IPS-18c (cell line): ENCODE results near the gene PLEKHB1.
"Not testable (repeated sequence)": the region's sequence is repeated elsewhere in the genome, so short reads cannot be mapped to it uniquely, and the experiment has no call there.

ENCODE experiments used
- H3K4me3 ChIP-seq: 2 replicates; pipeline ENCODE4 v1.7.0; 2013; ENCODE audit warnings: low read depth, mild to moderate bottlenecking, low read length, moderate library complexity; ENCODE audit not compliant: insufficient read depth
- H3K9me3 ChIP-seq: one replicate; pipeline ENCODE4 v1.6.1; 2013; ENCODE audit warnings: mild to moderate bottlenecking, low read length, moderate library complexity; ENCODE audit not compliant: control insufficient read depth, insufficient read depth

The PLEKHB1 gene

DNA sequence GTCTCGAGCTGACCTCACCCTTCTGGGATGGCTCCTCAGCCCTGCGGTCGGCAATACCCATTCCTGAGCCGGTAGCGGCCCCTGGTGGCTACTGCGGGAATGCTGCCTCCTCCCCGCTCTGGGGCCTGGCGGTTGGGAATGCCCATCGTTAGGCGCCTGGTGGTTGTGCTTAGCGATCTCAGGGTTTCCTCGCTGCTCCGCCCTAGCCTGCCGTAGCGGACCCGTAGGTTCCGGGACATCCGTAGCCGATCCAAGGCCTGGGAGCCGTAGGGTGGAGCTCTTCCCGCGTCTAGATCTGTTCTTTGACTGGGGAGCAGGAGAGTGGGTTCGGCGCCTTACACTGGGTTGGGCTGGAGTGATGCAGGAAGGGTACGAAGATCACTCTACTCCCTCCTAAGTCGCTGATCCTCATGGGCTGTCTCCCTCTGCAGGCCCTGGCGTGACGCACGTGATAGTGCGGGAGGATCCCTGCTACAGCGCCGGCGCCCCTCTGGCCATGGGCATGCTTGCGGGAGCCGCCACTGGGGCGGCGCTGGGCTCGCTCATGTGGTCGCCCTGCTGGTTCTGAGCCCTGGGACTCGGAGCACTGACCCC lies 14.8 kb downstream of the PLEKHB1 start:
- no peaks in the 10 kb centered on the region for H3K9me3 ChIP-seq
- peak overlapping the region; percentile 49 for H3K4me3 ChIP-seq

DNA sequence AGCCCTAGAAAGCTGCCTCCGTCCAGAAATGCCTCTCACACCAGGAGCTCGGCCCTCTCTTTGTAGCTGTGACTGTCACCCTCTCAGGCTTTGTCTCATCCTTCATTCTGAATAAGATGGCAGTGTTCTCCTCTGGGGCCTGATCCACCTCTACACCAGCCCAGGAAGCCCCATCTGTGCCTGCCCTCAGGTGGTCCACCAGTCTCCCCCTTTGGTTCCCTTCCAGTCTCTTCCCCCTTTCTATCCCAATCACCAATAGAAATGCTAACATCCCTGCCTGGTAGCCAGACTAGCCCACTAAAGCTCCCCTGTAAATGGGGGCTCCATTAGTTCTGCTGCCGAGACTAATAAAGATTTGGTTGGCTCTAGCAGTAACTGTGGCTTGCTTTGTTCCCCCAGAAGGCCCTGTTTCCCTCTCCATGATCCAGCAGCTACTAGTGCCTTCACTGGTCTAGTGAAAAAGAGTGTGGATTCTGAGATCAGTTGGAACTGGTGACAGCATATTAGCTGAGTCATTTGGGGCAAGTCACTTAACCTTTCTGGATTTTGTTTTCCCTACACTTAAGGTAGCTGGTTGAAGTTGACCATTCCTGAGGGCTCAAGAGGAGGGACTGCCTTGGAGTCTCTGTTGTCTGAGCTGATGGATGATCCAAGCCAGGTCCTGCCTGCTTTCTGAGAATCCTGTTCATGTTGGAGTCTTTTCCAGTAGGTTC lies 16.2 kb downstream of the PLEKHB1 start:
- Histone ChIP-seq H3K9me3 (no peaks in the 10 kb centered on the region), H3K4me3 (no peak overlapping the region)

DNA sequence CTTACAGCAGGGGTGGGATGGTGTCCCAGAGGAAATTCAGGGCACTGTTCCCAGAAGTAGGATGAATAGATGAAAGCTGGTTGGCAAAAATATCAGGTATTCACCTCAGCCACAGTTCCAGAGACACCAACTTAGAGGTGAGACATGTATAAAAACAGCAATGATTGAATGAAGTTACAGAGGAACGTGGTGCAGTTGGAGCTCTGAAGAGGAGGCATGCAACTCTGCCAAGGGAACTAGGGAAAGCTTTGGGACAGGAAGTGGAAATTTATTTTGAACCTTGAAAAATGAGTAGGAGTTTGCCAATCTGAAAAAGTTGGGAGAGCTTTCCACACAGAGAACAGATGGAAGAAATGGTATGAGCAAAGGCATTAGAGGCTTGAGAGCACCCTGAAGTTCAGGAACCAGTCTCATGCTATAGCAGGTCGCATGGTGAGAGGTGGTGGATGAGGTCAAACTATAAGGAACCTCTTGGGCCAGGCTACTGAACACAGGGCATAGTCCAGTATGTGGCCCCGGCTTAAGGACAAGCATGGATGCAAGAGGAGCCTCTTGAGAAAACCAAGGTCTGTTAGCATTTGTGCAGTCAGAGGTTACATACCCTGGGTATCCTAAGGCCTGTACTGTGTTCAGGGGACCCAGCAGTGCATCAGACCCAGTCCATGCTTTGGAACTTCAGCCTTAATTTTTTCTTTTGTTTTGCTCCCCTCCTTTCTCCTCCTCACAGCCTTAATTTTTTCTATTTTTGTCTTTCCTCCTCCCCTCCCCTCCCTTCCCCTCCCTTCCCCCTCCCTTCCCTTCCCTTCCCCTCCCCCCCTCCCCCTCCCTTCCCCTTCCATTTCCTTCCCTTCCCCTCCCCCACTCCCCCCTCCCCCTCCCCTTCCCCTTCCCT lies 17.5 kb downstream of the PLEKHB1 start:
- Histone ChIP-seq H3K4me3 (no peak overlapping the region), H3K9me3 (no peaks in the 10 kb centered on the region)

DNA sequence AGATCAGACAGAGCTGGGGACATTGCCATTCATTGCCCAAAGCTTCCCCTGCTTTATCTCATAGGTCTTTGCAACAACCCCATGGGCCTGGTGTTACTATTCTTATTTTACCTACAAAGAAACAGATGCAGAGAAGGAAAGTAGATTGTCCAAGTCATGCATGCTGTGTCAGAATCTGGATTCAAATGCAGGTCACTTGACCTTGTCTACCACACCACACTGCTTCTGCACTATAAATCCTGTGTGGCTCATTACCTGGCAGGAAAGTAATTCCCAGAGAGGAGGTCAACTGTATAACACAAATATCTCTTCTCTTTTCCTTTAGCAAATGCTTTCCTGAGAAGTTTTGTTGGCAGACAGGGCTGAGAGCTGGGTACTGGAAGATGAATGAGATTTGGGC lies 18.5 kb downstream of the PLEKHB1 start:
- Histone ChIP-seq H3K9me3 (no peaks in the 10 kb centered on the region), H3K4me3 (no peak overlapping the region)

DNA sequence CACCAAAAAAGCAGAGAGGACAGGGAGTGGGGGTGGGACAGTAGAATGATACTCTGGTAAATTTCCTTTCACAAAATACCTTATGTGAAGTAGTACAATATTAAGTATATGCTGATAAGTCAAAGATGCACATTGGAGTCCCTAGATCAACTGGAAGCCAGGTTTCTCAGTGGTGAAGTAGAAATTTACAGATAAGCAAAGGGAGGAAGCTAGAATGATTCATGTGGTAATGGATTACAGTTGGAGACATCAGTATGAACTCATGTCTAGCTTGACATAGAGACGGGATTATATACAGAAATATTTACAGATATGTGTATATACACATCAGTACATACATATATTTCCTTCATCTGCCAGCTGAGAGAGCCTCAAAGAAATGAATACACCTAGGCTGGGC lies 21.5 kb downstream of the PLEKHB1 start:
- Histone ChIP-seq H3K9me3 (no peaks in the 10 kb centered on the region), H3K4me3 (no peak overlapping the region)

DNA sequence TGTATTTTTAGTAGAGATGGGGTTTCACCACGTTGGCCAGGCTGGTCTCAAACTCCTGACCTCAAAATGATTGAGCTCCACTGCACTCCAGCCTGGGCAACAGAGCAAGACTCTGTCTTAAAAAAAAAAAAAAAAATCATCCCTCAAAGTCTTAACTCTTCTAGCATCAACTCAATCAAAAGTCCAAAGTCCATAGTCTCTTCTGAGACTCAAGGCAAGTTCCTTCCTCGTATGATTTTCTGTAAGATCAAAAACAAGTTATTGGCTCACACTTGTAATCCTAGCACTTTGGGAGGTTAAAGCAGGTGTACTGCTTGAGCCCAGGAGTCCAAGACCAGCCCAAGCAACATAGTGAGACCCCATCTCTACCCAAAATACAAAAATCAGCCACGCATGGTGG lies 24.4 kb downstream of the PLEKHB1 start:
- Histone ChIP-seq H3K9me3 (no peaks in the 10 kb centered on the region), H3K4me3 (no peak overlapping the region)

DNA sequence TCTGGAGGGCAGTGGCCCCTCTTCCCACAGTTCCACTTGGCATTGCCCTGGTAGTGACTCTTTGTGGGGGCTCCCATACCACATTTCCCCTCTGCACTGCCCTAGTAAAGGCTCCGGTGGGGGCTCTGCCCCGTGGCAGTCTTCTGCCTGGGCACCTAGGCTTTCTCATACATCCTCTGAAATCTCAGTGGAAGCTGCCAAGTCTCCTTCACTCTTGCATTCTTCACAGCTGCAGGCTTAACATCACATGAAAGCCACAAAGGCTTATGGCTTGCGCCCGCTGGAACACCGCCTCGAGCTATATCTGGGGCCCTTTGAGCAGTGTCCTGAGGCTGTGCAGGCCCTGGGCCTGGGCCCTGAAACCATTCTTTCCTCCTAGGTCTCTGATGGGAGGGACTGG lies 25.3 kb downstream of the PLEKHB1 start:
- no peaks in the 10 kb centered on the region for H3K9me3 ChIP-seq
- no peak overlapping the region for H3K4me3 ChIP-seq

DNA sequence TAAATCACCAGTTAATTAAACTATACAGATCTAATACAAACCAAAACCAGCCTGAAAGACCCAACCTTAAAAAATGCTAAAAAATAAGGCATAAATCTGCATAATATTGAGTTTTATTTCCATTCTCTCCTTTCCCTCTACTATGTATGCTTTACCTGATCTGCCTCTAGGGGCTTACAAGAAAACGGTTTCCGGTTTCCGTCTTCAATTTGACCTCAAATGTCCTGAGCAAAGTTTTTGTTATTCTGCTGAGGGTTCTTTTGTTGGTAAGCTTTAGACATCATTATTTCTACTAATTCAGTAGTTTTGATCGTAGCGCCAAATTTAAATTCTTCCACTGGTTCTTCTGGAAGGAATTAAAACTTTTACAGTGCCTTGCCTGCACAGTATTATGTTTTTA lies 30.2 kb downstream of the PLEKHB1 start:
- not testable (repeated sequence) for H3K9me3 ChIP-seq, H3K4me3 ChIP-seq

DNA sequence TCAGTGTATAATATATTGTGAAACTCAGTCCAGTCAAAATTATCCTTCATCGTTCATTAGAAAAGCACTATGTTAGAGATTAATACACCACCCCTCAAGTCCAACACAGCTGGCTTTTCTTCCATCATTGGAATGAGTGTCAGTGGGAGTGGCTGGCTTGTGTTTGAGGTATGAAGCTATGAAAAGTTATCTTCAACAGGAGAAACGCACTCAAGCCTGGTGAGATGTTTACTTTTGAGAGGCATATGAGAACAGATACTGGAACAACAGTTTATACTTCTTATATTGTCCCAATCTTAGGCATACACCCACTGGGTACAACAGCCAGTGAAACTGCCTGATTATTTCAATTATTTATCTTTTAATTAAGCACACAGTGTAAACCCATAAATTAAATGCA lies 34.3 kb downstream of the PLEKHB1 start:
- Histone ChIP-seq H3K4me3 (no peak overlapping the region), H3K9me3 (no peaks in the 10 kb centered on the region)

DNA sequence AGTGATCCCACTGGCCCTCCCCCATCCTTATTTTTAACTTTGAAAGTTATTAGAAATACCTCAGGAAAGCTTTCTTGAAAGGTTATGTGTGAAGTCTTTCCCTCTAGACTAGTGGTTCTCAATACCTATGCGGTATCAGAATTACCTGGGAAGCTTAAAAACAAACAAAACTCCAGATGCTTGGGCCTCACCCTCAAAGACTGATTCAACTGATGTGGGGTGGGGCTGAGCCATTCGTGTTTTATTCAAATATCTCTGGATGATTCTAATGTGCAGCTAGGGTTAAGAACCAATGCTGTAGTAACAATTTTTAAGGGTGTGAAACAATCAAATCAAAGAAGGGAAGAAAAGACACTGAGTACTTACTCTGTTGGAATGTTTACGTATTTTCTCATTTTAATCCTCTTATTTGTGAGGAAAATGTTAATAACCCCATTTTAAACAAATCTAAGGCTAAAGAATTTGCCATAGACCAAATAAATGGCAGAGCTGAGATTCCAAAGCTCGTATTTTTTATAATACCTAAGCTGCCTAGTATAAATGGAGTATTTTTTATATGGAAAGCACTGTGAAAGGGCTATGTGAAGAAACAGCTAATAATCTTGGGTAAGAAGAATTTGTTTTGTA lies 47.6 kb downstream of the PLEKHB1 start:
- Histone ChIP-seq H3K9me3 (no peaks in the 10 kb centered on the region), H3K4me3 (no peak overlapping the region)

DNA sequence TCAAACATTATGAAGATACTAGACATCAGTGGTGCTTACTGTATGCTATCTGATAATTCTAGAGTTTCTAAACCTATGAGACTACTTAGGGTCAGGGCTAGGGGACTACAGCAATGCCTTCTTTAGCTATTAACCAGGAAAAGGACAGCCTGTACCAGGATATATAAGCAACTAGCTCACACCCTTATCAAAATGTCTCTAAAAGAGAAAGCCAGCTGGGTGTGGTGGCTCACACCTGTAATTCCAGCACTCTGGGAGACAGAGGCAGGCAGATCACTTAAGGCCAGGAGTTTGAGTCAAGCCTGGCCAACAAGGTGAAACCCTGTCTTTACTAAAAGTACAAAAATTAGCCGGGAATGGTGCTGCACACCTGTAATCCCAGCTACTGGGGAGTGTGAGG lies 58.7 kb downstream of the PLEKHB1 start:
- H3K9me3 ChIP-seq = no peaks in the 10 kb centered on the region
- no peak overlapping the region for H3K4me3 ChIP-seq

DNA sequence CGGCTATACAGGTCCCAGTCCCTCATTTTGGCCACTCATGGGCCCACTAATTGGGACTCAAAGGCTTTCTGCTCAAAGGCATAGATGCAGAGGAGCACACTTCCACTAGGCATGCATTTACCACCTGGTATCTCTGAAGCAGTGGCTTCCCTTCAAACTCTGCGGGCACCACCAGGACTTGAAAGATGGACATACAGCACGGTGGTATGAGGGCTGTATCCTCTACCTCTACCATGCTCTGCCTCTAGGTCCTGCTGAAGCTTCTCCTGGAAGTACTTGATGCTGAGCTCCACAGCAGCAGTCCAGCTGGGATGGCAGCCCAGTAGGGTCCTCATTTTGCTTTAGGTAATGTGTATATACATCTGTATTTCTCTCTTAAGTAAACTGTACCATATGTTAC lies 64.6 kb downstream of the PLEKHB1 start:
- Histone ChIP-seq H3K4me3 (no peak overlapping the region), H3K9me3 (no peaks in the 10 kb centered on the region)
